ENCODE results near the gene RAB3GAP2.
"Not testable (repeated sequence)": the region's sequence is repeated elsewhere in the genome, so short reads cannot be mapped to it uniquely, and the experiment has no call there.

RAB3GAP2 gene

GRCh38 chr1:220256194-220256593 is 16.1 kb downstream of the RAB3GAP2 start:
- H3K9ac ChIP-seq (ENCODE audit: low read length); H3K27me3 ChIP-seq (ENCODE audit: control insufficient read depth, insufficient read depth, low read length); H3K4me1 ChIP-seq (ENCODE audit: control insufficient read depth, insufficient read depth, low read length); H3K4me3 ChIP-seq (ENCODE audit: low read depth, low read length); H3K27ac ChIP-seq (ENCODE audit: low read depth, low read length): not testable (repeated sequence)
- peaks cover 24% of the 10 kb centered on the region for H3K36me3 ChIP-seq (ENCODE audit: control insufficient read depth, insufficient read depth, low read length)
- peaks cover 17% of the 10 kb centered on the region for H3K9me3 ChIP-seq (ENCODE audit: control insufficient read depth, insufficient read depth, low read depth, low read length)

- H3K9ac ChIP-seq (ENCODE audit: low read length): no peak overlapping the region
These were observed 17.0 kb downstream of the RAB3GAP2 start for GRCh38 chr1:220255204-220255603.

GRCh38 chr1:220253290-220253689 is 19.0 kb downstream of the RAB3GAP2 start:
- H3K27me3 ChIP-seq (ENCODE audit: control insufficient read depth, insufficient read depth, low read length); H3K4me1 ChIP-seq (ENCODE audit: control insufficient read depth, insufficient read depth, low read length); H3K9ac ChIP-seq (ENCODE audit: low read length); H3K4me3 ChIP-seq (ENCODE audit: low read depth, low read length); H3K27ac ChIP-seq (ENCODE audit: low read depth, low read length): not testable (repeated sequence)
- Histone ChIP-seq H3K36me3 (ENCODE audit: control insufficient read depth, insufficient read depth, low read length) (peaks cover 48% of the 10 kb centered on the region), H3K9me3 (ENCODE audit: control insufficient read depth, insufficient read depth, low read depth, low read length) (peaks cover 45% of the 10 kb centered on the region)

More at GRCh38 chr1:220255204-220255603, 17.0 kb downstream of the RAB3GAP2 start:
- Histone ChIP-seq H3K27me3 (ENCODE audit: control insufficient read depth, insufficient read depth, low read length) (no peaks in the 10 kb centered on the region), H3K36me3 (ENCODE audit: control insufficient read depth, insufficient read depth, low read length) (peaks cover 34% of the 10 kb centered on the region), H3K4me3 (ENCODE audit: low read depth, low read length) (no peak overlapping the region), H3K9me3 (ENCODE audit: control insufficient read depth, insufficient read depth, low read depth, low read length) (peaks cover 27% of the 10 kb centered on the region), H3K4me1 (ENCODE audit: control insufficient read depth, insufficient read depth, low read length) (no peaks in the 10 kb centered on the region; the same call in 1 of the 2 replicates), H3K27ac (ENCODE audit: low read depth, low read length) (no peak overlapping the region)

- Histone ChIP-seq H3K9me3 (ENCODE audit: control insufficient read depth, insufficient read depth, low read depth, low read length) (peaks cover 56% of the 10 kb centered on the region), H3K4me1 (ENCODE audit: control insufficient read depth, insufficient read depth, low read length) (no peaks in the 10 kb centered on the region), H3K27ac (ENCODE audit: low read depth, low read length) (no peak overlapping the region), H3K9ac (ENCODE audit: low read length) (no peak overlapping the region), H3K27me3 (ENCODE audit: control insufficient read depth, insufficient read depth, low read length) (no peaks in the 10 kb centered on the region), H3K36me3 (ENCODE audit: control insufficient read depth, insufficient read depth, low read length) (peaks cover 53% of the 10 kb centered on the region), H3K4me3 (ENCODE audit: low read depth, low read length) (no peak overlapping the region)
These were observed 21.0 kb downstream of the RAB3GAP2 start for GRCh38 chr1:220251272-220251671.

- H3K4me3 ChIP-seq (ENCODE audit: low read depth, low read length): no peak overlapping the region
- H3K9ac ChIP-seq (ENCODE audit: low read length): no peak overlapping the region
- no peaks in the 10 kb centered on the region for H3K4me1 ChIP-seq (ENCODE audit: control insufficient read depth, insufficient read depth, low read length)
- no peak overlapping the region for H3K27ac ChIP-seq (ENCODE audit: low read depth, low read length)
- H3K36me3 ChIP-seq (ENCODE audit: control insufficient read depth, insufficient read depth, low read length): peaks cover 53% of the 10 kb centered on the region
- H3K9me3 ChIP-seq (ENCODE audit: control insufficient read depth, insufficient read depth, low read depth, low read length): peaks cover 55% of the 10 kb centered on the region
- H3K27me3 ChIP-seq (ENCODE audit: control insufficient read depth, insufficient read depth, low read length): no peaks in the 10 kb centered on the region
These were observed 21.6 kb downstream of the RAB3GAP2 start for GRCh38 chr1:220250681-220251080.

- Histone ChIP-seq H3K27ac (ENCODE audit: low read depth, low read length) (no peak overlapping the region), H3K4me3 (ENCODE audit: low read depth, low read length) (no peak overlapping the region), H3K36me3 (ENCODE audit: control insufficient read depth, insufficient read depth, low read length) (peaks cover 49% of the 10 kb centered on the region), H3K9ac (ENCODE audit: low read length) (no peak overlapping the region), H3K27me3 (ENCODE audit: control insufficient read depth, insufficient read depth, low read length) (no peaks in the 10 kb centered on the region), H3K4me1 (ENCODE audit: control insufficient read depth, insufficient read depth, low read length) (no peaks in the 10 kb centered on the region), H3K9me3 (ENCODE audit: control insufficient read depth, insufficient read depth, low read depth, low read length) (peaks cover 52% of the 10 kb centered on the region)
These were observed 22.7 kb downstream of the RAB3GAP2 start for GRCh38 chr1:220249522-220249921.

GRCh38 chr1:220248715-220249265 is 23.5 kb downstream of the RAB3GAP2 start:
- Histone ChIP-seq H3K9me3 (ENCODE audit: control insufficient read depth, insufficient read depth, low read depth, low read length) (peaks cover 52% of the 10 kb centered on the region), H3K36me3 (ENCODE audit: control insufficient read depth, insufficient read depth, low read length) (peaks cover 49% of the 10 kb centered on the region)
- not testable (repeated sequence) for H3K4me1 ChIP-seq (ENCODE audit: control insufficient read depth, insufficient read depth, low read length); H3K9ac ChIP-seq (ENCODE audit: low read length); H3K27me3 ChIP-seq (ENCODE audit: control insufficient read depth, insufficient read depth, low read length); H3K27ac ChIP-seq (ENCODE audit: low read depth, low read length); H3K4me3 ChIP-seq (ENCODE audit: low read depth, low read length)

- Histone ChIP-seq H3K36me3 (ENCODE audit: control insufficient read depth, insufficient read depth, low read length) (peaks cover 27% of the 10 kb centered on the region), H3K9me3 (ENCODE audit: control insufficient read depth, insufficient read depth, low read depth, low read length) (peaks cover 38% of the 10 kb centered on the region)
- H3K9ac ChIP-seq (ENCODE audit: low read length); H3K27me3 ChIP-seq (ENCODE audit: control insufficient read depth, insufficient read depth, low read length); H3K4me3 ChIP-seq (ENCODE audit: low read depth, low read length); H3K27ac ChIP-seq (ENCODE audit: low read depth, low read length); H3K4me1 ChIP-seq (ENCODE audit: control insufficient read depth, insufficient read depth, low read length): not testable (repeated sequence)
These were observed 26.4 kb downstream of the RAB3GAP2 start for GRCh38 chr1:220245900-220246299.

- Histone ChIP-seq H3K9ac (ENCODE audit: low read length) (no peak overlapping the region), H3K9me3 (ENCODE audit: control insufficient read depth, insufficient read depth, low read depth, low read length) (peaks cover 19% of the 10 kb centered on the region), H3K4me1 (ENCODE audit: control insufficient read depth, insufficient read depth, low read length) (no peaks in the 10 kb centered on the region), H3K36me3 (ENCODE audit: control insufficient read depth, insufficient read depth, low read length) (peaks cover 8% of the 10 kb centered on the region; the same call in 1 of the 2 replicates), H3K4me3 (ENCODE audit: low read depth, low read length) (no peak overlapping the region), H3K27me3 (ENCODE audit: control insufficient read depth, insufficient read depth, low read length) (no peaks in the 10 kb centered on the region), H3K27ac (ENCODE audit: low read depth, low read length) (no peak overlapping the region)
These were observed 28.3 kb downstream of the RAB3GAP2 start for GRCh38 chr1:220243947-220244346.

- Histone ChIP-seq H3K27ac (ENCODE audit: low read depth, low read length) (no peak overlapping the region), H3K9ac (ENCODE audit: low read length) (no peak overlapping the region), H3K4me3 (ENCODE audit: low read depth, low read length) (no peak overlapping the region)
These were observed 31.1 kb downstream of the RAB3GAP2 start for GRCh38 chr1:220241072-220241663.

GRCh38 chr1:220239966-220240365 is 32.3 kb downstream of the RAB3GAP2 start:
- H3K36me3 ChIP-seq (ENCODE audit: control insufficient read depth, insufficient read depth, low read length): no peaks in the 10 kb centered on the region
- no peak overlapping the region for H3K27ac ChIP-seq (ENCODE audit: low read depth, low read length)
- no peak overlapping the region for H3K4me3 ChIP-seq (ENCODE audit: low read depth, low read length)
- peaks cover 2% of the 10 kb centered on the region; the same call in 1 of the 2 replicates for H3K9me3 ChIP-seq (ENCODE audit: control insufficient read depth, insufficient read depth, low read depth, low read length)
- no peaks in the 10 kb centered on the region for H3K27me3 ChIP-seq (ENCODE audit: control insufficient read depth, insufficient read depth, low read length)
- peaks cover 9% of the 10 kb centered on the region; the same call in 1 of the 2 replicates for H3K4me1 ChIP-seq (ENCODE audit: control insufficient read depth, insufficient read depth, low read length)
- H3K9ac ChIP-seq (ENCODE audit: low read length): no peak overlapping the region

More at GRCh38 chr1:220241072-220241663, 31.1 kb downstream of the RAB3GAP2 start:
- Histone ChIP-seq H3K4me1 (ENCODE audit: control insufficient read depth, insufficient read depth, low read length) (no peaks in the 10 kb centered on the region), H3K9me3 (ENCODE audit: control insufficient read depth, insufficient read depth, low read depth, low read length) (peaks cover 2% of the 10 kb centered on the region; the same call in 1 of the 2 replicates), H3K27me3 (ENCODE audit: control insufficient read depth, insufficient read depth, low read length) (no peaks in the 10 kb centered on the region), H3K36me3 (ENCODE audit: control insufficient read depth, insufficient read depth, low read length) (no peaks in the 10 kb centered on the region)
